DOHH2 (cell line): ENCODE measurements around the gene PDLIM7.
"Not testable (repeated sequence)": the region's sequence is repeated elsewhere in the genome, so short reads cannot be mapped to it uniquely, and the experiment has no call there.

Experiments
- H3F3A ChIP-seq: fragments of 200-600 bp; sonication (generic), shearing (Covaris generic); 2 replicates; pipeline ENCODE4 v1.6.0; 2016; ENCODE audit warnings: antibody characterized with exemption, mild to moderate bottlenecking; ENCODE audit not compliant: control insufficient read depth, insufficient read depth
- H3K27ac ChIP-seq: fragments of 200-600 bp; sonication (generic); 2 replicates; pipeline ENCODE4 v1.5.1; 2014; ENCODE audit warnings: low read depth, mild to moderate bottlenecking, low read length, moderate library complexity
- H3K27me3 ChIP-seq: fragments of 200-600 bp; sonication (generic); 2 replicates; pipeline ENCODE4 v1.6.1; 2014; ENCODE audit warnings: mild to moderate bottlenecking, low read length, mixed read lengths; ENCODE audit not compliant: control insufficient read depth
- H3K36me3 ChIP-seq: fragments of 200-600 bp; sonication (generic); 2 replicates; pipeline ENCODE4 v1.6.1; 2014; ENCODE audit warnings: mild to moderate bottlenecking, low read length, moderate library complexity, mixed read lengths; ENCODE audit not compliant: control insufficient read depth
- H3K4me1 ChIP-seq: fragments of 200-600 bp; sonication (generic); 2 replicates; pipeline ENCODE4 v1.6.1; 2014; ENCODE audit warnings: mild to moderate bottlenecking, low read length, mixed read lengths; ENCODE audit not compliant: control insufficient read depth
- H3K4me2 ChIP-seq: fragments of 200-600 bp; sonication (generic); 2 replicates; pipeline ENCODE4 v1.6.0; 2014; ENCODE audit warnings: mild to moderate bottlenecking, low read length, moderate library complexity
- H3K4me3 ChIP-seq: fragments of 200-600 bp; sonication (generic); 2 replicates; pipeline ENCODE4 v1.5.1; 2014; ENCODE audit warnings: mild to moderate bottlenecking, low read length, mixed read lengths
- H3K79me2 ChIP-seq: fragments of 200-600 bp; sonication (generic); 2 replicates; pipeline ENCODE4 v1.6.1; 2014; ENCODE audit warnings: mild to moderate bottlenecking, low read length, mixed read lengths; ENCODE audit not compliant: control insufficient read depth
- H3K9me2 ChIP-seq: fragments of 200-600 bp; sonication (generic); replicated peaks from 2 replicates; pipeline ENCODE4 v1.6.1; 2014; ENCODE audit warnings: mild to moderate bottlenecking, low read length, mixed read lengths; ENCODE audit not compliant: control insufficient read depth
- H3K9me3 ChIP-seq: fragments of 200-600 bp; sonication (generic); 2 replicates; pipeline ENCODE4 v1.6.1; 2014; ENCODE audit warnings: antibody characterized with exemption, low read length, mixed read lengths; ENCODE audit not compliant: control insufficient read depth, insufficient read depth
- H4K20me1 ChIP-seq: fragments of 200-600 bp; sonication (generic); 2 replicates; pipeline ENCODE4 v1.6.0; 2014; ENCODE audit warnings: low read depth, mild to moderate bottlenecking, antibody characterized with exemption, low read length, moderate library complexity; ENCODE audit not compliant: control insufficient read depth, insufficient read depth
- EZH2phosphoT487 ChIP-seq: fragments of 200-600 bp; sonication (generic); IDR thresholded peaks from 2 replicates; pipeline ENCODE4 v1.6.1; 2017; ENCODE audit warnings: borderline replicate concordance, mild to moderate bottlenecking, antibody characterized with exemption, low read length, moderate library complexity, mixed read lengths
- TF ChIP-seq, protein P1 (sequence below): fragments of 200-600 bp; sonication (generic); IDR thresholded peaks from one replicate; pipeline ENCODE4 v1.5.1; 2014; ENCODE audit warnings: antibody characterized with exemption, mild to moderate bottlenecking, low read depth, low read length; ENCODE audit not compliant: poor library complexity, severe bottlenecking

Gene PDLIM7

DNA sequence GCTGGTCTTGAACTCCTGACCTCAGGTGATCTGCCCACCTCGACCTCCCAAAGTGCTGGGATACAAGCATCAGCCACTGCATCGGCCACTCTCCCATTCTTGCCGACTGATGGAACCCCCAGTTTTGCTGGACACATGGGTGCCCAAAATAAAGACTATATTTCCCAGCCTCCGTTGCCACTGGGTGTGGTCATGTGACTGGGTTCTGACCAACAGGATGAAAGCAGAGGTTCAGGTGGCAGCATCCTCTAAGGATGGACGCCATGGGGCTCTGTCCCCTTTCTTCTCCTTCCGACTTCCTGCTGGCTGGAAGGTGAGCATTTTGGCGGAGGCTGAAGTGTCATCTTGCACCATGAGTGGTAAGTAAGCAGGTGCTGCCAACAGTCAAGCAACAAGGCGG, 10.3 kb downstream of the PDLIM7 start:
- H3K9me3 ChIP-seq, result no peaks in the 10 kb centered on the region
- H3K9me2 ChIP-seq, result no peaks in the 10 kb centered on the region
- no peak overlapping the region for H3K27ac ChIP-seq
- H3K4me2 ChIP-seq, result no peak overlapping the region
- H3K36me3 ChIP-seq, result peaks cover 10% of the 10 kb centered on the region; the same call in 1 of the 2 replicates
- no peaks in the 10 kb centered on the region for H4K20me1 ChIP-seq
- TF ChIP-seq, protein P1, sequence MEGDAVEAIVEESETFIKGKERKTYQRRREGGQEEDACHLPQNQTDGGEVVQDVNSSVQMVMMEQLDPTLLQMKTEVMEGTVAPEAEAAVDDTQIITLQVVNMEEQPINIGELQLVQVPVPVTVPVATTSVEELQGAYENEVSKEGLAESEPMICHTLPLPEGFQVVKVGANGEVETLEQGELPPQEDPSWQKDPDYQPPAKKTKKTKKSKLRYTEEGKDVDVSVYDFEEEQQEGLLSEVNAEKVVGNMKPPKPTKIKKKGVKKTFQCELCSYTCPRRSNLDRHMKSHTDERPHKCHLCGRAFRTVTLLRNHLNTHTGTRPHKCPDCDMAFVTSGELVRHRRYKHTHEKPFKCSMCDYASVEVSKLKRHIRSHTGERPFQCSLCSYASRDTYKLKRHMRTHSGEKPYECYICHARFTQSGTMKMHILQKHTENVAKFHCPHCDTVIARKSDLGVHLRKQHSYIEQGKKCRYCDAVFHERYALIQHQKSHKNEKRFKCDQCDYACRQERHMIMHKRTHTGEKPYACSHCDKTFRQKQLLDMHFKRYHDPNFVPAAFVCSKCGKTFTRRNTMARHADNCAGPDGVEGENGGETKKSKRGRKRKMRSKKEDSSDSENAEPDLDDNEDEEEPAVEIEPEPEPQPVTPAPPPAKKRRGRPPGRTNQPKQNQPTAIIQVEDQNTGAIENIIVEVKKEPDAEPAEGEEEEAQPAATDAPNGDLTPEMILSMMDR, result no peak
- no peak for TF ChIP-seq EZH2phosphoT487
- no peaks in the 10 kb centered on the region for H3K79me2 ChIP-seq
- peaks cover 26% of the 10 kb centered on the region for H3K4me1 ChIP-seq
- H3F3A ChIP-seq, result no peaks in the 10 kb centered on the region
- no peak overlapping the region for H3K4me3 ChIP-seq
- H3K27me3 ChIP-seq, result no peaks in the 10 kb centered on the region

DNA sequence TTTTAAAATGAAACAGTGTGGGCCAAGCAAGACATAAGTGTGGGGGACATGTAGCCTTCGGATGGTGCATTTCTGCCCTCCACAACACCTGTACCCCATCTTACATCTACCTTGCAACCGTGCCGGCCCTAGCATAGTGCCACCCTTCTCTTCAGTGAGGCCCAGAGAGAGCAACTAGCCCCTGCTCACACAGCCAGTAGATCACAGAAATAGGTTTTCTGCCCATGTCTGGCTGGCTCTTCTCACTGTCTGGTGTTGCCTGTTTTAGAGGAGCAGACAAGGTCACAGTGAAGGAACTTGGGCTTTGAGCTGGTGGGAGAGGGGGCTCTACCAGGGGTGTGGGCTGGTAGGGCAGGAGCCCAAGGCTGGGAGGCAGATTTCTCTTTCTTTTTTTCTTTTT, 11.1 kb downstream of the PDLIM7 start:
- H3K9me3 ChIP-seq, result no peaks in the 10 kb centered on the region
- no peaks in the 10 kb centered on the region for H3F3A ChIP-seq
- peaks cover 10% of the 10 kb centered on the region; the same call in 1 of the 2 replicates for H3K36me3 ChIP-seq
- TF ChIP-seq, protein P1, result no peak
- no peak for TF ChIP-seq EZH2phosphoT487
- no peaks in the 10 kb centered on the region for H3K27me3 ChIP-seq
- H3K4me3 ChIP-seq, result no peak overlapping the region
- no peaks in the 10 kb centered on the region for H4K20me1 ChIP-seq
- H3K79me2 ChIP-seq, result no peaks in the 10 kb centered on the region
- no peak overlapping the region for H3K27ac ChIP-seq
- H3K9me2 ChIP-seq, result no peaks in the 10 kb centered on the region
- H3K4me2 ChIP-seq, result no peak overlapping the region
- peaks cover 25% of the 10 kb centered on the region for H3K4me1 ChIP-seq

DNA sequence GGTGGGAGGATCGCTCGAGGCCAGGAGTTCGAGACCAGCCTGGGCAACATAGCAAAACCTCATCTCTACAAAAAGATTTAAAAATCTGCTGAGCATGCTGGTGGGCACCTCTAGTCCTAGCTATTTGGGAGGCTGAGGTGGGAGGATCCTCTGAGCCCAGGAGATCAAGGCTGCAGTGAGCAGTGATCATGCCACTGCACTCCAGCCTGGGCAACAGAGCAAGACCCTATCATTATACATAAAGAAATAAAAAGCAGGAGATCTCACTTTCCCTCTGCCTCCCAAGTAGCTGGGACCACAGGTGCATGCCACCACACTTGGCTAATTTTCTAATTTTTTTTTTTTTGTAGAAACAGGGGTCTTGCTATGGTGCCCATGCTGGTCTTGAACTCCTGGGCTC, 11.7 kb downstream of the PDLIM7 start:
- not testable (repeated sequence) for H3K27ac ChIP-seq, H3K4me2 ChIP-seq, H3K4me3 ChIP-seq, H3K27me3 ChIP-seq, H3K79me2 ChIP-seq, H3K9me3 ChIP-seq, H3K36me3 ChIP-seq, H3F3A ChIP-seq, H3K9me2 ChIP-seq, H4K20me1 ChIP-seq
- H3K4me1 ChIP-seq, result peaks cover 20% of the 10 kb centered on the region

DNA sequence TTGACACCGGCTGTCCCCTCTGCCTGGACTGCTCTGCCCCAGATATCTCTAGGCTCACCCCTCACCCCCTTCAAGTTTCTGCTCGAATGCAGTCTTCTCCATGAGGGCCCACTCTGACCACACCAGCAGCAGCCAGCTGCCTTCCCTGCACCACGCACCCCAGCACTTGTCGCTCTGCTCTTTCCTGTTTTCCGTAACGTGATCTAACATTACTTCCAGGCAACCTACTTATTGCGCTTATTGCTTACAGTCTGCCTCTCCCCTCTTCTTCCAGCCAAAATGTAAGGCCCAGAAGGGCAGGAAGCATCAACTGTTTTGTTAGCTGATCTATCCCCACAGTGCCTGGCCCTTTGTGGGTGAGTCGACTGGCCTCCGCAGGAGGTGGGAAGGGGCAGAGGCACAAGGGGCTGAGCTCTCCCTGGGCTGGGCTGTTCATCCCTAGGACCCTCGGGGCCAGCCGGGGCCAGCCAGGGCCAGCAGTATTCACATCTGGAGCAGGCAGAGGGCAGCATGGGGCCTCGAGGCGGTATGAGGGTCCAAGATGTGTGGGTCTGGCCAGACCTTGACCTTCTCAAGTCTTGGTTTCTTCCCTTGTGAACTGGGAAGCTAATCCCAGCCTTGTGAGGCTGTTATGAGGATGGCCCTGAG, 12.4 kb downstream of the PDLIM7 start:
- Histone ChIP-seq H3K79me2 (no peaks in the 10 kb centered on the region), H3K4me3 (no peak overlapping the region), H4K20me1 (no peaks in the 10 kb centered on the region), H3F3A (peaks cover 3% of the 10 kb centered on the region; the same call in 1 of the 2 replicates), H3K9me2 (no peaks in the 10 kb centered on the region), H3K27me3 (no peaks in the 10 kb centered on the region), H3K9me3 (no peaks in the 10 kb centered on the region), H3K4me2 (no peak overlapping the region), H3K4me1 (peaks cover 14% of the 10 kb centered on the region), H3K27ac (no peak overlapping the region), H3K36me3 (peaks cover 6% of the 10 kb centered on the region; the same call in 1 of the 2 replicates)
- TF ChIP-seq EZH2phosphoT487, result no peak
- TF ChIP-seq, protein P1, result no peak
